ENCODE data around the gene QPCT. TPM values are rescaled to one million over a fixed set of nuclear protein-coding genes. Genes with fewer than 3 reads are reported as not detected.
"Not testable (repeated sequence)": the region's sequence is repeated elsewhere in the genome, so short reads cannot be mapped to it uniquely, and the experiment has no call there.

Gene QPCT
- 1 to 10 TPM; 2.5 to 3.0 TPM for total RNA-seq

GRCh38 chr2:37344453-37345361 lies at the start of gene QPCT:
Gene QPCT (plus strand): TSS chr2:37344630. CDS start chr2:37344732, 102 bp downstream.
- Mint-ChIP-seq H3K27me3 (peaks cover 60% of the 10 kb centered on the region), H3K9me3 (peaks cover 2% of the 10 kb centered on the region), H3K4me3 (peak within 1 kb of the TSS; percentile 78), H3K4me1 (peaks cover 32% of the 10 kb centered on the region), H3K27ac (peak within 1 kb of the TSS; percentile 54), H3K36me3 (no peaks in the 10 kb centered on the region)
- peak; percentile 67 for DNase-seq

GRCh38 chr2:37294858-37295257 lies 49.6 kb upstream of the QPCT start:
- Mint-ChIP-seq H3K4me1 (peaks cover 14% of the 10 kb centered on the region), H3K36me3 (peaks cover 17% of the 10 kb centered on the region)

GRCh38 chr2:37295469-37296073 lies 48.9 kb upstream of the QPCT start:
- no peaks in the 10 kb centered on the region for H3K9me3 Mint-ChIP-seq
- H3K4me3 Mint-ChIP-seq = no peak overlapping the region
- H3K4me1 Mint-ChIP-seq = peaks cover 17% of the 10 kb centered on the region
- no peak for DNase-seq
- H3K27ac Mint-ChIP-seq = no peak overlapping the region
- H3K27me3 Mint-ChIP-seq = no peaks in the 10 kb centered on the region
- H3K36me3 Mint-ChIP-seq = peaks cover 13% of the 10 kb centered on the region

More at GRCh38 chr2:37294858-37295257, 49.6 kb upstream of the QPCT start:
- H3K9me3 Mint-ChIP-seq, H3K4me3 Mint-ChIP-seq, H3K27ac Mint-ChIP-seq, H3K27me3 Mint-ChIP-seq, DNase-seq: not testable (repeated sequence)

- Mint-ChIP-seq H3K4me3 (no peak overlapping the region), H3K4me1 (peaks cover 26% of the 10 kb centered on the region), H3K27me3 (no peaks in the 10 kb centered on the region), H3K36me3 (peaks cover 7% of the 10 kb centered on the region), H3K9me3 (no peaks in the 10 kb centered on the region), H3K27ac (no peak overlapping the region)
- no peak for DNase-seq
Measured at GRCh38 chr2:37297632-37298031, 46.8 kb upstream of the QPCT start.

GRCh38 chr2:37300146-37300545 lies 44.3 kb upstream of the QPCT start:
- no peaks in the 10 kb centered on the region for H3K9me3 Mint-ChIP-seq
- H3K27me3 Mint-ChIP-seq = no peaks in the 10 kb centered on the region

GRCh38 chr2:37300578-37300977 lies 43.9 kb upstream of the QPCT start:
- Mint-ChIP-seq H3K27ac (no peak overlapping the region), H3K27me3 (no peaks in the 10 kb centered on the region), H3K4me1 (peaks cover 34% of the 10 kb centered on the region), H3K9me3 (no peaks in the 10 kb centered on the region), H3K36me3 (peaks cover 19% of the 10 kb centered on the region), H3K4me3 (no peak overlapping the region)
- no peak for DNase-seq

More at GRCh38 chr2:37300146-37300545, 44.3 kb upstream of the QPCT start:
- H3K27ac Mint-ChIP-seq = no peak overlapping the region
- H3K36me3 Mint-ChIP-seq = peaks cover 19% of the 10 kb centered on the region
- DNase-seq = no peak
- H3K4me3 Mint-ChIP-seq = no peak overlapping the region
- peaks cover 31% of the 10 kb centered on the region for H3K4me1 Mint-ChIP-seq

GRCh38 chr2:37301408-37301807 lies 43.0 kb upstream of the QPCT start:
- H3K27me3 Mint-ChIP-seq = no peaks in the 10 kb centered on the region
- peaks cover 19% of the 10 kb centered on the region for H3K36me3 Mint-ChIP-seq
- no peak for DNase-seq
- H3K4me3 Mint-ChIP-seq = no peak overlapping the region
- H3K27ac Mint-ChIP-seq = no peak overlapping the region
- H3K9me3 Mint-ChIP-seq = no peaks in the 10 kb centered on the region
- peaks cover 39% of the 10 kb centered on the region for H3K4me1 Mint-ChIP-seq

- no peaks in the 10 kb centered on the region for H3K27me3 Mint-ChIP-seq
- H3K4me3 Mint-ChIP-seq = no peak overlapping the region
- H3K36me3 Mint-ChIP-seq = peaks cover 19% of the 10 kb centered on the region
- peaks cover 44% of the 10 kb centered on the region for H3K4me1 Mint-ChIP-seq
- DNase-seq = no peak
- no peaks in the 10 kb centered on the region for H3K9me3 Mint-ChIP-seq
- no peak overlapping the region for H3K27ac Mint-ChIP-seq
Measured at GRCh38 chr2:37302701-37303252, 41.7 kb upstream of the QPCT start.

GRCh38 chr2:37306024-37306423 lies 38.4 kb upstream of the QPCT start:
- Mint-ChIP-seq H3K36me3 (peaks cover 19% of the 10 kb centered on the region), H3K27me3 (no peaks in the 10 kb centered on the region), H3K27ac (no peak overlapping the region), H3K4me1 (peaks cover 49% of the 10 kb centered on the region), H3K4me3 (no peak overlapping the region), H3K9me3 (no peaks in the 10 kb centered on the region)
- no peak for DNase-seq

- H3K27me3 Mint-ChIP-seq = no peaks in the 10 kb centered on the region
- H3K9me3 Mint-ChIP-seq = no peaks in the 10 kb centered on the region
- no peak overlapping the region for H3K4me3 Mint-ChIP-seq
- DNase-seq = no peak
- H3K36me3 Mint-ChIP-seq = peaks cover 19% of the 10 kb centered on the region
- peaks cover 50% of the 10 kb centered on the region for H3K4me1 Mint-ChIP-seq
- no peak overlapping the region for H3K27ac Mint-ChIP-seq
Measured at GRCh38 chr2:37307500-37307899, 36.9 kb upstream of the QPCT start.

GRCh38 chr2:37315364-37315763 lies 29.1 kb upstream of the QPCT start:
- peaks cover 65% of the 10 kb centered on the region for H3K4me1 Mint-ChIP-seq
- H3K9me3 Mint-ChIP-seq = no peaks in the 10 kb centered on the region
- peaks cover 34% of the 10 kb centered on the region for H3K36me3 Mint-ChIP-seq
- H3K27me3 Mint-ChIP-seq = no peaks in the 10 kb centered on the region
- no peak overlapping the region for H3K4me3 Mint-ChIP-seq
- no peak overlapping the region for H3K27ac Mint-ChIP-seq
- no peak for DNase-seq

GRCh38 chr2:37316181-37316580 lies 28.2 kb upstream of the QPCT start:
- no peak for DNase-seq
- H3K36me3 Mint-ChIP-seq = peaks cover 35% of the 10 kb centered on the region
- H3K4me3 Mint-ChIP-seq = no peak overlapping the region
- H3K27me3 Mint-ChIP-seq = no peaks in the 10 kb centered on the region
- peaks cover 61% of the 10 kb centered on the region for H3K4me1 Mint-ChIP-seq
- H3K27ac Mint-ChIP-seq = no peak overlapping the region
- no peaks in the 10 kb centered on the region for H3K9me3 Mint-ChIP-seq

- Mint-ChIP-seq H3K9me3 (no peaks in the 10 kb centered on the region), H3K4me3 (peak overlapping the region; percentile 4), H3K27me3 (no peaks in the 10 kb centered on the region), H3K27ac (no peak overlapping the region), H3K4me1 (peaks cover 61% of the 10 kb centered on the region), H3K36me3 (peaks cover 41% of the 10 kb centered on the region)
- DNase-seq = no peak
Measured at GRCh38 chr2:37317746-37318145, 26.7 kb upstream of the QPCT start.

GRCh38 chr2:37318401-37318800 lies 26.0 kb upstream of the QPCT start:
- Mint-ChIP-seq H3K27me3 (no peaks in the 10 kb centered on the region), H3K4me1 (peaks cover 59% of the 10 kb centered on the region), H3K4me3 (no peak overlapping the region), H3K9me3 (no peaks in the 10 kb centered on the region), H3K36me3 (peaks cover 40% of the 10 kb centered on the region), H3K27ac (peak overlapping the region; percentile 66)
- DNase-seq = no peak
